GM18517 (cell line): ENCODE data around the gene DTNA.
"Not testable (repeated sequence)": the region's sequence is repeated elsewhere in the genome, so short reads cannot be mapped to it uniquely, and the experiment has no call there.

ENCODE experiments used
- ATAC-seq: cut with Tn5 transposase; IDR thresholded peaks from one replicate; pipeline ENCODE4 v1.9.1; 2021; ENCODE audit warnings: mild to moderate bottlenecking, moderate library complexity; ENCODE audit not compliant: unreplicated experiment

DTNA gene

GRCh38 chr18:34723143-34723542, 13.0 kb downstream of the DTNA start:
- no peak for ATAC-seq

GRCh38 chr18:34725737-34726136, 15.6 kb downstream of the DTNA start:
- not testable (repeated sequence) for ATAC-seq

- ATAC-seq, result no peak
These were observed 16.3 kb downstream of the DTNA start for GRCh38 chr18:34726286-34727004.

- no peak for ATAC-seq
These were observed 19.2 kb downstream of the DTNA start for GRCh38 chr18:34729264-34729663.

- no peak for ATAC-seq
These were observed 19.8 kb downstream of the DTNA start for GRCh38 chr18:34729740-34730355.

GRCh38 chr18:34730774-34731173, 20.7 kb downstream of the DTNA start:
- ATAC-seq, result no peak

- ATAC-seq, result no peak
These were observed 24.0 kb downstream of the DTNA start for GRCh38 chr18:34734056-34734455.

- not testable (repeated sequence) for ATAC-seq
These were observed 24.4 kb downstream of the DTNA start for GRCh38 chr18:34734526-34734925.

GRCh38 chr18:34738175-34738894, 28.2 kb downstream of the DTNA start:
- no peak for ATAC-seq

GRCh38 chr18:34740101-34740500, 30.0 kb downstream of the DTNA start:
- ATAC-seq, result no peak

GRCh38 chr18:34740724-34741123, 30.6 kb downstream of the DTNA start:
- ATAC-seq, result no peak

GRCh38 chr18:34741401-34741800, 31.3 kb downstream of the DTNA start:
- ATAC-seq, result no peak

- ATAC-seq, result no peak
These were observed 32.8 kb downstream of the DTNA start for GRCh38 chr18:34742891-34743341.

- no peak for ATAC-seq
These were observed 34.5 kb downstream of the DTNA start for GRCh38 chr18:34744569-34744968.

- ATAC-seq, result no peak
These were observed 36.5 kb downstream of the DTNA start for GRCh38 chr18:34746614-34747013.

- no peak for ATAC-seq
These were observed 39.6 kb downstream of the DTNA start for GRCh38 chr18:34749721-34750120.

- ATAC-seq, result no peak
These were observed 42.0 kb downstream of the DTNA start for GRCh38 chr18:34752056-34752455.

GRCh38 chr18:34754300-34754699, 44.2 kb downstream of the DTNA start:
- no peak for ATAC-seq

- ATAC-seq, result no peak
These were observed 47.6 kb downstream of the DTNA start for GRCh38 chr18:34757666-34758065.

- ATAC-seq, result no peak
These were observed 48.4 kb downstream of the DTNA start for GRCh38 chr18:34758378-34758948.

- no peak for ATAC-seq
These were observed 50.3 kb downstream of the DTNA start for GRCh38 chr18:34760444-34760843.

- ATAC-seq, result no peak
These were observed 54.4 kb downstream of the DTNA start for GRCh38 chr18:34764451-34764850.
